Measurements from ENCODE around the gene S100A12. TPM values are rescaled to one million over a fixed set of nuclear protein-coding genes. Genes with fewer than 3 reads are reported as not detected.
A peak's percentile ranks its signal among the peaks of the same experiment; 100 is the strongest.

The S100A12 gene
- total RNA-seq, 1 donor, result not detected

DNA sequence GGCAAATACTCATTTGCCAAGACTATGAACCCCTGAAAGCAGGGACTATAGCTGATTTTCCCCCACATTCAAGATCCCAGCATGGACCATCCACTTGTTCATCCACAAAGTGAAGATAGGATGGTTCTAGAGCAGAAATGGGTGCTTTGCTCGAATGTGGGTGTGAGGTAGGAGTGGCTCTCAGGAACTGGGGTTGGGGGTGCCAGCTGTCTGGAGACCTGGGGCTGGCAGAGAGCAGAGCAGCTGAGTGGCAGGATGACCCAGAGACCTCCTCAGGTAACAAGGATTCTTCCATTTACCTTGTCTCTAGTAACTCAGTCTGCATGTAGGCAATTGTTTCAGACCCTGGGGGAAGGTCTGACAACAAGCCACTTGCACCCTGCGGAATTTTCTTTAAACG is 11.8 kb downstream of the S100A12 start:
- H3K27me3 ChIP-seq (ENCODE audit: insufficient read depth, low read length), result no peaks in the 10 kb centered on the region
- H3K4me1 ChIP-seq (ENCODE audit: insufficient read depth, low read length), result no peaks in the 10 kb centered on the region
- DNase-seq (ENCODE audit: insufficient read length, low spot score, missing footprints), result no peak
- no peak overlapping the region for H2AFZ ChIP-seq (ENCODE audit: low read length)
- H3K4me2 ChIP-seq (ENCODE audit: insufficient read depth, low read length), result no peak overlapping the region
- H3K79me2 ChIP-seq (ENCODE audit: insufficient read depth, low read length), result no peaks in the 10 kb centered on the region
- TF ChIP-seq, protein P1, sequence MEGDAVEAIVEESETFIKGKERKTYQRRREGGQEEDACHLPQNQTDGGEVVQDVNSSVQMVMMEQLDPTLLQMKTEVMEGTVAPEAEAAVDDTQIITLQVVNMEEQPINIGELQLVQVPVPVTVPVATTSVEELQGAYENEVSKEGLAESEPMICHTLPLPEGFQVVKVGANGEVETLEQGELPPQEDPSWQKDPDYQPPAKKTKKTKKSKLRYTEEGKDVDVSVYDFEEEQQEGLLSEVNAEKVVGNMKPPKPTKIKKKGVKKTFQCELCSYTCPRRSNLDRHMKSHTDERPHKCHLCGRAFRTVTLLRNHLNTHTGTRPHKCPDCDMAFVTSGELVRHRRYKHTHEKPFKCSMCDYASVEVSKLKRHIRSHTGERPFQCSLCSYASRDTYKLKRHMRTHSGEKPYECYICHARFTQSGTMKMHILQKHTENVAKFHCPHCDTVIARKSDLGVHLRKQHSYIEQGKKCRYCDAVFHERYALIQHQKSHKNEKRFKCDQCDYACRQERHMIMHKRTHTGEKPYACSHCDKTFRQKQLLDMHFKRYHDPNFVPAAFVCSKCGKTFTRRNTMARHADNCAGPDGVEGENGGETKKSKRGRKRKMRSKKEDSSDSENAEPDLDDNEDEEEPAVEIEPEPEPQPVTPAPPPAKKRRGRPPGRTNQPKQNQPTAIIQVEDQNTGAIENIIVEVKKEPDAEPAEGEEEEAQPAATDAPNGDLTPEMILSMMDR (IDR thresholded peaks at IDR 0.05; ENCODE audit: extremely low read depth, low read depth, low read length), result no peak
- H3K4me3 ChIP-seq (ENCODE audit: insufficient read depth, low read length), result no peak overlapping the region
- H3K9me3 ChIP-seq (ENCODE audit: low read depth, low read length), result no peaks in the 10 kb centered on the region
- H3K36me3 ChIP-seq (ENCODE audit: insufficient read depth, low read length), result no peaks in the 10 kb centered on the region
- H4K20me1 ChIP-seq (ENCODE audit: insufficient read depth, low read length), result no peaks in the 10 kb centered on the region
- no peak overlapping the region for H3K27ac ChIP-seq (ENCODE audit: low read depth, low read length)

DNA sequence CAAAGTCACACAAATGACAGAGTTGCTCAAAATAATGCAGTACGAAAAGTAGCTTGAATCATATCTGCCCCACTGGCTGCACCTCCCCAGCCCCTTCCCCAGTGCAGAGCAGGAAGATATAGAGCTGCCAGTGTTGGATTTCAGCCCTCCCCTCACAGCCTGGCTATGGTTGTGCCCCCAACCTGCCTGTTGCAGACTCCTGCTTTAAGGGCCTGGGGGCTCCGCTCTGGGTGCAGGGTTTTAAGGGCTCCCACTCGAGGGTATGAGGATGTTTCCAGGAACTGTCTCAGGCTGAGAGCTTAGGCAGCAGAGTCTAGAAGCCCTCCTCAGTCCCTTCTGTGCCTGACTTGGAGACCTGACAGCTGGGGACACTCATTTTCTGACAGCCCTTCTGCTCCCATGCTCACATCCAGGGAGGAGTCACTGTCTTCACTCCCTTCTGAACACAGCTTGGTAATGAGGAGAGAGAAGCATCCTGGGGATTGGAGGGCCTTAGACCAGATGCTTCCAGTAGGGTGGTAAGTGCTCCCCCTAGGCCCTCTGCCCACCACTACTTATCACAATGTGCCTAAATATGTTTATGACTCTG is 13.1 kb downstream of the S100A12 start:
- Histone ChIP-seq H4K20me1 (ENCODE audit: insufficient read depth, low read length) (no peaks in the 10 kb centered on the region), H3K27ac (ENCODE audit: low read depth, low read length) (no peak overlapping the region), H3K79me2 (ENCODE audit: insufficient read depth, low read length) (no peaks in the 10 kb centered on the region), H3K9me3 (ENCODE audit: low read depth, low read length) (no peaks in the 10 kb centered on the region), H3K4me1 (ENCODE audit: insufficient read depth, low read length) (no peaks in the 10 kb centered on the region), H3K36me3 (ENCODE audit: insufficient read depth, low read length) (no peaks in the 10 kb centered on the region), H3K4me3 (ENCODE audit: insufficient read depth, low read length) (no peak overlapping the region), H2AFZ (ENCODE audit: low read length) (no peak overlapping the region), H3K27me3 (ENCODE audit: insufficient read depth, low read length) (no peaks in the 10 kb centered on the region), H3K4me2 (ENCODE audit: insufficient read depth, low read length) (no peak overlapping the region)
- TF ChIP-seq, protein P1 (IDR thresholded peaks at IDR 0.05; ENCODE audit: extremely low read depth, low read depth, low read length), result no peak
- no peak for DNase-seq (ENCODE audit: insufficient read length, low spot score, missing footprints)

DNA sequence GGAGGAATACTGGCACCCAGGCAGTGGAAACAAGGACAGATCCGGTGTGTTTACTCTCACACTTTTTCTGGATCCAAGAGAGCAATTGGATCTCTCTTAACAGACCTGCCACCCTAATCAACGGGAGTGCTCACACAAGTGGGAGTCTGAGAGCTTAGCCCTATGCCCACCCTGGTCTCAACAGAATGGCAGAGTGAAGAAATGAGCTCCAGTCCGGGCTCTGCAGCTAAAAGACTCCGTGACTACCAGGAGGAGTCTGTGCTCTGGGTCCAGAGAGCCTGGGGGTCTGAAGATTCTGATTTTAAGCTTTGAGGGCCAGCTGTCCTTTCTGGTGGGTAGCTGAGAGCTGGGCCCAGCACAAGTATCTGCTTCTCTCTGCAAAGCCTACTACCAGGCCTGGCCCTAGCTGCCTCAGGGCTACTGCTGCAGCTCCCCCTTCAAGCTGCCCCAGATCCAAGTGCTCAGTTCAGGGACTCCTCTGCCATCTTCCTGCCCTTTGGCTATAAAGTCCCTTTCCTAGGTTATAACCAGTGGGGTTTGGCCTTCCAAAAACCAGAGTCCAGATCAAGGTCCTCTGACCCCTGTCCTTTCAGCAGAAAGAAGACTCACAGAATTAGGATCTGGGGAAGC is 13.8 kb downstream of the S100A12 start:
- DNase-seq (ENCODE audit: insufficient read length, low spot score, missing footprints), result peak; percentile 57
- H4K20me1 ChIP-seq (ENCODE audit: insufficient read depth, low read length), result no peaks in the 10 kb centered on the region
- TF ChIP-seq, protein P1 (IDR thresholded peaks at IDR 0.05; ENCODE audit: extremely low read depth, low read depth, low read length), result no peak
- no peak overlapping the region for H3K27ac ChIP-seq (ENCODE audit: low read depth, low read length)
- no peaks in the 10 kb centered on the region for H3K27me3 ChIP-seq (ENCODE audit: insufficient read depth, low read length)
- H2AFZ ChIP-seq (ENCODE audit: low read length), result no peak overlapping the region
- no peaks in the 10 kb centered on the region for H3K36me3 ChIP-seq (ENCODE audit: insufficient read depth, low read length)
- no peaks in the 10 kb centered on the region for H3K9me3 ChIP-seq (ENCODE audit: low read depth, low read length)
- H3K4me2 ChIP-seq (ENCODE audit: insufficient read depth, low read length), result no peak overlapping the region
- H3K79me2 ChIP-seq (ENCODE audit: insufficient read depth, low read length), result no peaks in the 10 kb centered on the region
- no peak overlapping the region for H3K4me3 ChIP-seq (ENCODE audit: insufficient read depth, low read length)
- H3K4me1 ChIP-seq (ENCODE audit: insufficient read depth, low read length), result no peaks in the 10 kb centered on the region

DNA sequence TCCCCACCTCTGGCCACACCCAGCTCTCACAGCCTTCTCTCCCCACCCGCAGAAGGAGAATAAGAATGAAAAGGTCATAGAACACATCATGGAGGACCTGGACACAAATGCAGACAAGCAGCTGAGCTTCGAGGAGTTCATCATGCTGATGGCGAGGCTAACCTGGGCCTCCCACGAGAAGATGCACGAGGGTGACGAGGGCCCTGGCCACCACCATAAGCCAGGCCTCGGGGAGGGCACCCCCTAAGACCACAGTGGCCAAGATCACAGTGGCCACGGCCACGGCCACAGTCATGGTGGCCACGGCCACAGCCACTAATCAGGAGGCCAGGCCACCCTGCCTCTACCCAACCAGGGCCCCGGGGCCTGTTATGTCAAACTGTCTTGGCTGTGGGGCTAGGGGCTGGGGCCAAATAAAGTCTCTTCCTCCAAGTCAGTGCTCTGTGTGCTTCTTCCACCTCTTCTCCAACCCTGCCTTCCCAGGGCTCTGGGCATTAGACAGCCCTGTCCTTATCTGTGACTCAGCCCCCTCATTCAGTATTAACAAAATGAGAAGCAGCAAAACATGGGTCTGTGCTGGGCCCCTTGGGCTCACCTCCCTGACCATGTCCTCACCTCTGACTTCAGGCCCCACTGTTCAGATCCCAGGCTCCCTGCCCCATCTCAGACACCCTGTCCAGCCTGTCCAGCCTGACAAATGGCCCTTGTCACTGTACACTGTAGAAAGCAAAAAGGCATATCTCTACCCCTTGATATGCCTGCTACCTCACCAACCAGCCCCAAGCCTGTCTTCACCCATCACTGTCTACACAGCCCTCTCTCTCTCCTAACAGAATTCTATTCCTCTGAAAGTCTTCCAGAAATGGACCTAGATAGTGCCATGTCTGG is 14.6 kb downstream of the S100A12 start:
- no peaks in the 10 kb centered on the region for H4K20me1 ChIP-seq (ENCODE audit: insufficient read depth, low read length)
- TF ChIP-seq, protein P1 (IDR thresholded peaks at IDR 0.05; ENCODE audit: extremely low read depth, low read depth, low read length), result no peak
- DNase-seq (ENCODE audit: insufficient read length, low spot score, missing footprints), result peak; percentile 68

More for the DNA sequence above, 14.6 kb downstream of the S100A12 start:
- no peaks in the 10 kb centered on the region for H3K79me2 ChIP-seq (ENCODE audit: insufficient read depth, low read length)
- H3K4me2 ChIP-seq (ENCODE audit: insufficient read depth, low read length), result no peak overlapping the region
- no peaks in the 10 kb centered on the region for H3K9me3 ChIP-seq (ENCODE audit: low read depth, low read length)
- H2AFZ ChIP-seq (ENCODE audit: low read length), result no peak overlapping the region
- H3K27ac ChIP-seq (ENCODE audit: low read depth, low read length), result no peak overlapping the region
- no peaks in the 10 kb centered on the region for H3K36me3 ChIP-seq (ENCODE audit: insufficient read depth, low read length)
- H3K4me3 ChIP-seq (ENCODE audit: insufficient read depth, low read length), result no peak overlapping the region
- H3K4me1 ChIP-seq (ENCODE audit: insufficient read depth, low read length), result no peaks in the 10 kb centered on the region
- H3K27me3 ChIP-seq (ENCODE audit: insufficient read depth, low read length), result no peaks in the 10 kb centered on the region

All from osteoblast (primary cell).